Calu3 (cell line): ENCODE measurements around the gene IFITM5. TPM values are rescaled to one million over a fixed set of nuclear protein-coding genes. Genes with fewer than 3 reads are reported as not detected.

ENCODE experiments used
- BruUV-seq: library from RNA; stranded (reverse); fragments of 400-500 nt; replicated peaks from 2 replicates; lab custom pipeline; 2021; lab: Mats Ljungman, UMichigan
- CTCF ChIA-PET: fragments of 300-600 bp; sonication (Branson Sonifier 250); formaldehyde crosslinking; loops from one replicate; lab custom pipeline; 2022; ENCODE audit warnings: antibody characterized with exemption; lab: Charles Lee
- DNase-seq: peaks from one replicate; pipeline ENCODE4 v3.0.0; 2022
- H3K27ac Mint-ChIP-seq: one replicate; pipeline ENCODE4 v1.8.0; 2022; ENCODE audit warnings: mixed read lengths; ENCODE audit not compliant: unreplicated experiment
- H3K27me3 Mint-ChIP-seq: one replicate; pipeline ENCODE4 v1.8.0; 2022; ENCODE audit warnings: mixed read lengths; ENCODE audit not compliant: unreplicated experiment
- H3K36me3 Mint-ChIP-seq: one replicate; pipeline ENCODE4 v1.8.0; 2022; ENCODE audit warnings: mild to moderate bottlenecking, moderate library complexity, mixed read lengths; ENCODE audit not compliant: insufficient read depth, unreplicated experiment
- H3K4me1 Mint-ChIP-seq: one replicate; pipeline ENCODE4 v1.8.0; 2022; ENCODE audit warnings: mild to moderate bottlenecking, low read depth, mixed read lengths; ENCODE audit not compliant: unreplicated experiment
- H3K4me3 Mint-ChIP-seq: one replicate; pipeline ENCODE4 v1.8.0; 2022; ENCODE audit warnings: mild to moderate bottlenecking, low read depth, moderate library complexity, mixed read lengths; ENCODE audit not compliant: unreplicated experiment
- H3K9me3 Mint-ChIP-seq: one replicate; pipeline ENCODE4 v1.8.0; 2022; ENCODE audit warnings: low read depth, mixed read lengths; ENCODE audit not compliant: unreplicated experiment
- intact Hi-C: fragments of 100-400 bp; cut with micrococcal nuclease; formaldehyde crosslinking; loops from one replicate; pipeline ENCODE4 v1.10.0; 2022; ENCODE audit not compliant: unreplicated experiment
- total RNA-seq: library from RNA; stranded (reverse); gene quantifications from 2 replicates; pipeline ENCODE4 v1.2.3, GENCODE V29; 2022
- TF ChIP-seq, protein P1 (sequence below): fragments of 200-600 bp; IDR thresholded peaks from one replicate; pipeline ENCODE4 v1.8.0; 2022; ENCODE audit warnings: antibody characterized with exemption; ENCODE audit not compliant: unreplicated experiment

Gene IFITM5
- total RNA-seq, 1 experiment from 2014 or later, result not detected

DNA sequence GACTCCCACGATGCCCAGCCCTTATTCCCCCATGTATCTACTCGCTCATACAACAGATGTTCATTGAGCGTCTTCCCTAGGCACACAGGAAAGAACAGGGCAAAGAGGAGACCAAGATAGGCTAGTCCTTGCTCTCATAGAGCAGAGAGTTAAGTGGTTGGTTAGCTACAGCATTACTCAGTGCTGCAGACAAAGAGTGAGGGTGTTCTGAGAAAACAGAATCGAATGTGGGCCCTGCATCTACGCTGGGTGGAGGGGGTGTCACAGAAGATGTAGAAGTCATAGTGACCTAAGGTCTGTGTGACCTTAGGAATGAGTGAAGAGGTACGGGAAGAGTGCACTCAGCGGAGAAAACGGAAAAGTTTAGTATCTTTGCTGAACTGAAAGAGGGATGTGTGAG lies 50.3 kb downstream of the IFITM5 start:
- no TSS peak for BruUV-seq
- Mint-ChIP-seq H3K27me3 (no peaks in the 10 kb centered on the region), H3K9me3 (no peaks in the 10 kb centered on the region), H3K4me3 (no peak overlapping the region), H3K36me3 (peaks cover 60% of the 10 kb centered on the region), H3K27ac (peak overlapping the region; percentile 7), H3K4me1 (no peaks in the 10 kb centered on the region)
- CTCF ChIA-PET, result no interaction called here
- DNase-seq, result no peak
- intact Hi-C loops, result no loop called here
- TF ChIP-seq, protein P1, sequence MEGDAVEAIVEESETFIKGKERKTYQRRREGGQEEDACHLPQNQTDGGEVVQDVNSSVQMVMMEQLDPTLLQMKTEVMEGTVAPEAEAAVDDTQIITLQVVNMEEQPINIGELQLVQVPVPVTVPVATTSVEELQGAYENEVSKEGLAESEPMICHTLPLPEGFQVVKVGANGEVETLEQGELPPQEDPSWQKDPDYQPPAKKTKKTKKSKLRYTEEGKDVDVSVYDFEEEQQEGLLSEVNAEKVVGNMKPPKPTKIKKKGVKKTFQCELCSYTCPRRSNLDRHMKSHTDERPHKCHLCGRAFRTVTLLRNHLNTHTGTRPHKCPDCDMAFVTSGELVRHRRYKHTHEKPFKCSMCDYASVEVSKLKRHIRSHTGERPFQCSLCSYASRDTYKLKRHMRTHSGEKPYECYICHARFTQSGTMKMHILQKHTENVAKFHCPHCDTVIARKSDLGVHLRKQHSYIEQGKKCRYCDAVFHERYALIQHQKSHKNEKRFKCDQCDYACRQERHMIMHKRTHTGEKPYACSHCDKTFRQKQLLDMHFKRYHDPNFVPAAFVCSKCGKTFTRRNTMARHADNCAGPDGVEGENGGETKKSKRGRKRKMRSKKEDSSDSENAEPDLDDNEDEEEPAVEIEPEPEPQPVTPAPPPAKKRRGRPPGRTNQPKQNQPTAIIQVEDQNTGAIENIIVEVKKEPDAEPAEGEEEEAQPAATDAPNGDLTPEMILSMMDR, result no peak

Other genes starting within 250 kb of the IFITM5 start
- gene SCGB1C1, start 106.4 kb downstream of the IFITM5 start, total RNA-seq, result not detected in 2 replicates
- 47.8 and 59.0 TPM in 2 replicates for gene BET1L, start 92.1 kb downstream of the IFITM5 start, total RNA-seq
- 73.0 and 84.1 TPM in 2 replicates for gene RIC8A, start 91.8 kb downstream of the IFITM5 start, total RNA-seq
- 19.2 and 19.7 TPM in 2 replicates for gene SIRT3, start 63.2 kb downstream of the IFITM5 start, total RNA-seq
- gene PSMD13, start 62.5 kb downstream of the IFITM5 start, total RNA-seq, result 165 and 172 TPM in 2 replicates
- not detected in 2 replicates for gene NLRP6, start 21.1 kb downstream of the IFITM5 start, total RNA-seq
- 9.5 and 13.5 TPM in 2 replicates for gene PGGHG, start 10.4 kb downstream of the IFITM5 start, total RNA-seq
- gene IFITM2, start 8.3 kb upstream of the IFITM5 start, total RNA-seq, result 29.1 and 117 TPM in 2 replicates
- 45.6 and 179 TPM in 2 replicates for gene IFITM1, start 14.5 kb upstream of the IFITM5 start, total RNA-seq
- gene IFITM3, start 21.3 kb upstream of the IFITM5 start, total RNA-seq, result 264 and 492 TPM in 2 replicates
- 1.9 and 4.6 TPM in 2 replicates for gene B4GALNT4, start 70.0 kb upstream of the IFITM5 start, total RNA-seq
- gene PKP3, start 94.7 kb upstream of the IFITM5 start, total RNA-seq, result 128 and 154 TPM in 2 replicates
- gene SIGIRR, start 115.5 kb upstream of the IFITM5 start, total RNA-seq, result 76.3 and 83.6 TPM in 2 replicates
- gene ANO9, start 142.5 kb upstream of the IFITM5 start, total RNA-seq, result 27.2 and 32.2 TPM in 2 replicates
- gene PTDSS2, start 150.8 kb upstream of the IFITM5 start, total RNA-seq, result 25.1 and 30.4 TPM in 2 replicates
- gene RNH1, start 207.7 kb upstream of the IFITM5 start, total RNA-seq, result 103 and 107 TPM in 2 replicates
- gene HRAS, start 236.1 kb upstream of the IFITM5 start, total RNA-seq, result 42.1 and 47.9 TPM in 2 replicates
- gene LRRC56, start 238.0 kb upstream of the IFITM5 start, total RNA-seq, result 2.2 and 2.6 TPM in 2 replicates